H9 (cell line): ENCODE data around the gene RAB1B. TPM values are rescaled to one million over a fixed set of nuclear protein-coding genes. Genes with fewer than 3 reads are reported as not detected.
A peak's percentile ranks its signal among the peaks of the same experiment; 100 is the strongest.

Experiments used
- DNase-seq: peaks from one replicate; pipeline ENCODE4 v3.0.0-alpha.2; 2017
- H2AFZ ChIP-seq: one replicate; pipeline ENCODE4 v1.6.1; 2013; ENCODE audit warnings: mild to moderate bottlenecking, low read length, control low read depth, moderate library complexity
- H2AK5ac ChIP-seq: 2 replicates; pipeline ENCODE4 v1.6.1; 2013; ENCODE audit warnings: low read length, control low read depth, mixed read lengths; ENCODE audit not compliant: insufficient read length
- H2BK120ac ChIP-seq: one replicate; pipeline ENCODE4 v1.6.1; 2013; ENCODE audit warnings: low read depth, mild to moderate bottlenecking, low read length, control low read depth, inconsistent platforms; ENCODE audit not compliant: poor library complexity, severe bottlenecking
- H2BK12ac ChIP-seq: 2 replicates; pipeline ENCODE4 v1.6.1; 2013; ENCODE audit warnings: low read length, control low read depth, mixed read lengths, low read depth; ENCODE audit not compliant: insufficient read length
- H2BK15ac ChIP-seq: 2 replicates; pipeline ENCODE4 v1.6.1; 2013; ENCODE audit warnings: low read depth, low read length, control low read depth
- H2BK20ac ChIP-seq: one replicate; pipeline ENCODE4 v1.6.1; 2013; ENCODE audit warnings: low read depth, mild to moderate bottlenecking, low read length, control low read depth, inconsistent platforms; ENCODE audit not compliant: poor library complexity, severe bottlenecking
- H2BK5ac ChIP-seq: 2 replicates; pipeline ENCODE4 v1.6.1; 2013; ENCODE audit warnings: low read length, control low read depth, mixed read lengths; ENCODE audit not compliant: insufficient read length
- H3K14ac ChIP-seq: 2 replicates; pipeline ENCODE4 v1.6.1; 2013; ENCODE audit warnings: low read length, control low read depth; ENCODE audit not compliant: insufficient read depth
- H3K18ac ChIP-seq: 2 replicates; pipeline ENCODE4 v1.6.1; 2013; ENCODE audit warnings: low read depth, mild to moderate bottlenecking, mixed read lengths, low read length, control low read depth; ENCODE audit not compliant: insufficient read length
- H3K23ac ChIP-seq: 2 replicates; pipeline ENCODE4 v1.6.1; 2013; ENCODE audit warnings: low read length, control low read depth, mixed read lengths, low read depth; ENCODE audit not compliant: insufficient read length
- H3K23me2 ChIP-seq: 2 replicates; pipeline ENCODE4 v1.6.1; 2013; ENCODE audit warnings: low read depth, mild to moderate bottlenecking, mixed read lengths, low read length, control low read depth; ENCODE audit not compliant: insufficient read length, poor library complexity, severe bottlenecking
- H3K27ac ChIP-seq: 2 replicates; pipeline ENCODE4 v1.5.1; 2013; ENCODE audit warnings: low read length, control low read depth, mixed read lengths, low read depth; ENCODE audit not compliant: insufficient read length
- H3K27me3 ChIP-seq: 2 replicates; pipeline ENCODE4 v1.6.1; 2013; ENCODE audit warnings: low read length, control low read depth, inconsistent platforms; ENCODE audit not compliant: insufficient read depth
- H3K4ac ChIP-seq: 2 replicates; pipeline ENCODE4 v1.6.1; 2013; ENCODE audit warnings: low read depth, mild to moderate bottlenecking, control low read depth, inconsistent platforms, low read length, moderate library complexity
- H3K4me1 ChIP-seq: 2 replicates; pipeline ENCODE4 v1.6.1; 2013; ENCODE audit warnings: low read length, control low read depth, inconsistent platforms; ENCODE audit not compliant: insufficient read depth
- H3K4me2 ChIP-seq: 2 replicates; pipeline ENCODE4 v1.6.1; 2013; ENCODE audit warnings: low read length, control low read depth, mixed read lengths; ENCODE audit not compliant: insufficient read length, insufficient read depth
- H3K56ac ChIP-seq: 2 replicates; pipeline ENCODE4 v1.6.1; 2013; ENCODE audit warnings: low read depth, mild to moderate bottlenecking, mixed read lengths, low read length, control low read depth; ENCODE audit not compliant: insufficient read length
- H3K79me1 ChIP-seq: 2 replicates; pipeline ENCODE4 v1.6.1; 2013; ENCODE audit warnings: low read depth, mild to moderate bottlenecking, moderate library complexity, low read length, control low read depth, inconsistent platforms; ENCODE audit not compliant: insufficient read depth, poor library complexity, severe bottlenecking
- H3K79me2 ChIP-seq: 2 replicates; pipeline ENCODE4 v1.6.1; 2013; ENCODE audit warnings: low read length, control low read depth, inconsistent platforms; ENCODE audit not compliant: insufficient read depth
- H3K9ac ChIP-seq: 2 replicates; pipeline ENCODE4 v1.6.1; 2013; ENCODE audit warnings: low read length, control low read depth, mixed read lengths; ENCODE audit not compliant: insufficient read length; ENCODE audit errors: extremely low read depth
- H3K9me3 ChIP-seq: one replicate; pipeline ENCODE4 v1.6.1; 2013; ENCODE audit warnings: low read depth, low read length, inconsistent platforms; ENCODE audit not compliant: control insufficient read depth
- H3T11ph ChIP-seq: one replicate; pipeline ENCODE4 v1.6.1; 2013; ENCODE audit warnings: mild to moderate bottlenecking, low read length, control low read depth, inconsistent platforms
- H4K20me1 ChIP-seq: one replicate; pipeline ENCODE4 v1.6.1; 2013; ENCODE audit not compliant: control insufficient read depth, insufficient read length, insufficient read depth
- H4K5ac ChIP-seq: 2 replicates; pipeline ENCODE4 v1.6.1; 2013; ENCODE audit warnings: low read depth, mild to moderate bottlenecking, mixed read lengths, low read length, control low read depth; ENCODE audit not compliant: insufficient read length
- H4K8ac ChIP-seq: replicated peaks from 2 replicates; pipeline ENCODE4 v1.6.1; 2013; ENCODE audit warnings: low read length, control low read depth, mixed read lengths, low read depth; ENCODE audit not compliant: insufficient read length
- H4K91ac ChIP-seq: 2 replicates; pipeline ENCODE4 v1.6.1; 2013; ENCODE audit warnings: low read depth, mild to moderate bottlenecking, moderate library complexity, mixed read lengths, low read length, control low read depth; ENCODE audit not compliant: insufficient read length
- H3K27ac Mint-ChIP-seq, 3 experiments: 2 replicates in 2 of 3; 3 replicates in 1 of 3; pipeline ENCODE4 v1.8.0; 2020 to 2021; ENCODE audit warnings: mixed read lengths in 3 of 3, mild to moderate bottlenecking in 1 of 3, moderate library complexity in 1 of 3
- H3K27me3 Mint-ChIP-seq: 2 replicates; pipeline ENCODE4 v1.8.0; 2021; ENCODE audit warnings: low read depth, mild to moderate bottlenecking, moderate library complexity, mixed read lengths
- H3K36me3 Mint-ChIP-seq, 3 experiments: 2 replicates in 2 of 3; 3 replicates in 1 of 3; pipeline ENCODE4 v1.8.0; 2020 to 2021; ENCODE audit warnings: low read depth in 3 of 3, mixed read lengths in 3 of 3; ENCODE audit not compliant: insufficient read depth in 1 of 3
- H3K4me1 Mint-ChIP-seq, 2 experiments: 2 replicates each; pipeline ENCODE4 v1.8.0; 2020; ENCODE audit warnings: mixed read lengths in 2 of 2
- H3K4me3 Mint-ChIP-seq, 2 experiments: 2 replicates in 1 of 2; 3 replicates in 1 of 2; pipeline ENCODE4 v1.8.0; 2020 to 2021; ENCODE audit warnings: mild to moderate bottlenecking in 2 of 2, mixed read lengths in 2 of 2, moderate library complexity in 1 of 2
- H3K9me3 Mint-ChIP-seq, 2 experiments: 2 replicates in 1 of 2; 3 replicates in 1 of 2; pipeline ENCODE4 v1.8.0; 2020; ENCODE audit warnings: mild to moderate bottlenecking in 2 of 2, mixed read lengths in 2 of 2, moderate library complexity in 1 of 2
- CTCF ChIP-seq: fragments of 200-600 bp; sonication (generic); conservative IDR thresholded peaks from 3 replicates; pipeline ENCODE4 v1.8.0; 2021; ENCODE audit warnings: antibody characterized with exemption, mild to moderate bottlenecking
- WGBS: extraction: QIAGEN DNeasy Blood & Tissue Kit; methylation state at CpG from one replicate; pipeline ENCODE4 v1.1.7; 2013; ENCODE audit warnings: missing lambda C conversion rate, low lambda C conversion rate, mixed read lengths; ENCODE audit not compliant: insufficient read length; ENCODE audit errors: extremely low coverage; 5-methylcytosine and 5-hydroxymethylcytosine counted together
- total RNA-seq: library from RNA; stranded (reverse); gene quantifications from 2 replicates; pipeline ENCODE4 v1.2.1, GENCODE V29; 2021

Gene RAB1B
- total RNA-seq, 1 experiment from 2014 or later, result 118 TPM

- no peak overlapping the region for H3K4ac ChIP-seq
- no peaks in the 10 kb centered on the region for H3K9me3 ChIP-seq
- no peak overlapping the region for H2AK5ac ChIP-seq
- H2BK5ac ChIP-seq, result no peak overlapping the region
- Mint-ChIP-seq H3K4me3 (no peak overlapping the region), H3K27ac (peak overlapping the region in 1 of 3 experiments; percentile 82; a peak in 1 of 7 replicates), H3K27me3 (peaks cover 15% of the 10 kb centered on the region), H3K4me1 (peaks cover 21 to 27% of the 10 kb centered on the region in 2 experiments), H3K9me3 (no peaks in the 10 kb centered on the region; a peak in 1 of 5 replicates), H3K36me3 (peaks cover 0 to 10% (median 9%) of the 10 kb centered on the region in 3 experiments; a peak in 5 of 7 replicates)
- no peak overlapping the region for H4K8ac ChIP-seq
- H3K18ac ChIP-seq, result no peak overlapping the region
- H3K14ac ChIP-seq, result no peak overlapping the region
- peaks cover 5% of the 10 kb centered on the region for H3K23me2 ChIP-seq
- 0 out of 2 replicates have a peak, but pooled peaks cover 2% of the 10 kb centered on the region for H3K4me1 ChIP-seq
- no peaks in the 10 kb centered on the region for H3K27me3 ChIP-seq
- no peak overlapping the region for H2BK120ac ChIP-seq
- H4K91ac ChIP-seq, result no peak overlapping the region
- no peaks in the 10 kb centered on the region for H3K79me1 ChIP-seq
- H3K79me2 ChIP-seq, result peaks cover 1% of the 10 kb centered on the region; the same call in 1 of the 2 replicates
- H3K23ac ChIP-seq, result no peak overlapping the region
- H3K4me2 ChIP-seq, result no peak overlapping the region
- H3T11ph ChIP-seq, result no peak overlapping the region
- no peak overlapping the region for H3K56ac ChIP-seq
- no peak overlapping the region for H2AFZ ChIP-seq
- no peak overlapping the region for H3K9ac ChIP-seq
- no peak overlapping the region for H2BK12ac ChIP-seq
- no peak overlapping the region for H4K5ac ChIP-seq
- no CpG with 5 or more reads among the region's 16 CpGs for WGBS
- no peak overlapping the region for H2BK20ac ChIP-seq
- H4K20me1 ChIP-seq, result no peaks in the 10 kb centered on the region
- H2BK15ac ChIP-seq, result no peak overlapping the region
- DNase-seq, result no peak
- H3K27ac ChIP-seq, result no peak overlapping the region
- TF ChIP-seq CTCF, result no peak
These were observed 16.2 kb downstream of the RAB1B start for GRCh38 chr11:66284526-66285078.
